Stimulated activated CD8-positive, alpha-beta memory T cell treated with anti-CD3 and anti-CD28 coated beads, Interleukin-4, amount 100 ng/mL, for 4 hours (primary cell): ENCODE results near the gene CLK3.
A peak's percentile ranks its signal among the peaks of the same experiment; 100 is the strongest.
"Not testable (repeated sequence)": the region's sequence is repeated elsewhere in the genome, so short reads cannot be mapped to it uniquely, and the experiment has no call there.

Source experiments
- DNase-seq, 2 donors: peaks; one replicate each; pipeline ENCODE4 v3.0.0-alpha.2; 2020; ENCODE audit warnings: low read depth in 2 of 2, low spot score in 1 of 2

The CLK3 gene

DNA sequence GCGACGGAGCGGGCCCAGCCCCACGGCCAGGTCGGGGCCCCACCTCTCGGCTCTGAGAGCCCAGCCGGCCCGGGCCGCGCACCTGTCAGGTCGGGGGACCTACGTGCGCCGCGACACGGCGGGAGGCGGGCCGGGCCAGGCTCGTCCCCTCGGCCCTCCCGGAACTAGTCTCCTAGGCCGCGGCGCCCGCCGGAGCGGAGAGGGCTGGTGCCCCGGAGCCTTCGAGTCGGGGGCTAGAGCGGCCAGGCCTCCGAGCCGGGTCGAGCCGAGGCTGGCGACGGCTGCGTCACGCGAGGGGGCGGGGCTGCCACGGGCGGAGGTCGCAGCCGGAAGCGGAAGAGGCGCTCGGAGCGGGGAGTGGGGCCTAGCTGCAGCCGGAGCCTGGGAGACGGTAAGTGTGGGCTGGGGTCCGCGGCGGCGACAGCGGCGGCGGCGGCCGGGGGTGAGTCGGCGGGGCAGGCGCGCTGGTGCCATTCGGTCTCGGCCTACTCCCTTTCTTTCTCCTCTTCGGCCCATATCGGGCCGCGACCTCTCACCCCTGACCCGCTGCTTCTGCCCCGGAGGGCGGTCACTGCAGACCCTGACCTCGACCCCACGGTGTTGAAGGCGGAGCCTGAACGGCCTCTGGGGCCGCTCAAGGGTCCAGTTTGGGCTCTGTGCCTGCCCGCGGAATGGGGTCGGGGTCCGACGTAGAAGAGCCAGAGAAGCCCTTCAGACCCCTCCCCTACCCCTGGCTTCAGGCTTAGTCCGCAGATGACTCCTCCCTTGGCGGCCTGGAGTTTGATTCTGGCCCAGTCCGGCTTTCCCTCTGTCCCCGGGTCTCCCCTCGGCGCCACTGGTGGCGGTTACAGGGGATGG, at the start of gene CLK3:
Gene CLK3, plus strand, starts transcription at position 329 of the 858 bp plus-strand sequence. CDS start 3,361 bp downstream, outside the sequence.
- DNase-seq = peak; percentile 91 to 92

DNA sequence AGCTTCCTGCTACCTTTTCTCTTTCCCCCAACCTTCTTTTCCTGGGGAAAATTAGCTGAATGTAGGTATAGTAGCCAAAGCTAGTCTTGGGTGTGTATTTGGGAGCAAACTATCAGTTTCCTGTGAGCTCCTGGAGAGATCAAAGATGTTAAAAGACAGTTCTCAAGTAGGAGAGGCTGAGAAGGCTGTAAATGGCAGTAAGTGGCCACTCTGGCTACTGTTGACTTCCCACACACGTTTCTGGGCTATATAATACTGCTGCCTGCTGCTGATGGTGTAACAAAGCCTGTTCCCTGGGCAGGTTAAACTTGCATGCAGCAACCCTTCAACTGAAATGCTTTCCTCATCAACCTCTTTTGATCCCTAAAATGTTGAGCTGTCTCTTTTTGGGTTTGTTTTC, 47.0 kb upstream of the CLK3 start:
- no peak for DNase-seq

DNA sequence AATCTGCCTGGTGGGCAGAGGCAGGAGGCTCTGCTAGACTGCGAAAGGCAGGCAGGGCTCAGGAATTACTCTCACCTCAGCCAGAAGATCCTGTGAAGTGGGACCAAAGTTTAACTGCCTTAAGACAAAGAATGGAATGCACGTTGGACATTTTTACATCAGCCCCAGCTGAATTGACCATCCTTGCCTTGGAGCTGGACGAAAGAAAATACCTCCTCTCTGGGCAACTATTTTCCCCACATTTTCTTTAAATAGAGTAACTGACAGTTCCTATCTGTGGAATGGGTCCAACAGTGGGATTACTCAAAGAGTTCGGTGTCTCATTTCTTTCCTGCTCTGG, 45.9 kb upstream of the CLK3 start:
- DNase-seq = no peak

DNA sequence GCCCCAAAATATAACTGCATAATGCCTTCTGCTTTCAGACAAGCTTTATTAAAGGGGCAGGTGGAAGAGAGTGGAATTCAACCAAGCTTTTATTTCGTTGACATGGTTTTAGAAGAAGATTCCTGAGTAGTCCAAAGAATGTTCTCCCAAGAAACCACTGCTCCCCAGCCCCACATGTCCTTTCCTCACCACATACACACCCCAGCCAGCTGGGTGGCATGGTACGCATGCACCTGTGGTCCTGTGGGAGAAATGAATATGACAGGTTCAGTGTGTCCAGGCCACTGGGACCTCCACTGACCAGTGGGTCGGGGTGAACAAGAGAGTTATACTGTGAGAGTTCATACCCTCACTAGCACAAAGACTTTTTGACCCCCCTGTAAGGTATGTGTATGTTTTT, 44.4 kb upstream of the CLK3 start:
- no peak for DNase-seq

DNA sequence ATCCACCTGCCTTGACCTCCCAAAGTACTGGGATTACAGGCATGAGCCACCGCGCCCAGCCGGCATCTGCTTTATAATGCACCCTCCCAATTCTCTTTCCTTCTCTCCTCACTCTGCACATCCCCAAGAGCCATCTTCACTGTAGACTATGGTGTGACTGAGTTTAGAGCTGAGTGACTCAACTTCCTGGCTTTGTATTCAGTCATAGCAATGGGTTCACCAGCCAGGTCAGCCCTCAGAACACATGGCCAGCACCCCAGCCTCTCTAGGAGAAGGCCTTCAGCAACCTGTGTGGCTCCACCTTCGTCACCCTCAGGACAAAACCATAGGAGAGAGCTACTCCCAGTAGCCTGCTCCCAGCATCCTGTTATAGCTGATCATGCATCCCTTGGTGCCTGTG, 41.6 kb upstream of the CLK3 start:
- no peak for DNase-seq

DNA sequence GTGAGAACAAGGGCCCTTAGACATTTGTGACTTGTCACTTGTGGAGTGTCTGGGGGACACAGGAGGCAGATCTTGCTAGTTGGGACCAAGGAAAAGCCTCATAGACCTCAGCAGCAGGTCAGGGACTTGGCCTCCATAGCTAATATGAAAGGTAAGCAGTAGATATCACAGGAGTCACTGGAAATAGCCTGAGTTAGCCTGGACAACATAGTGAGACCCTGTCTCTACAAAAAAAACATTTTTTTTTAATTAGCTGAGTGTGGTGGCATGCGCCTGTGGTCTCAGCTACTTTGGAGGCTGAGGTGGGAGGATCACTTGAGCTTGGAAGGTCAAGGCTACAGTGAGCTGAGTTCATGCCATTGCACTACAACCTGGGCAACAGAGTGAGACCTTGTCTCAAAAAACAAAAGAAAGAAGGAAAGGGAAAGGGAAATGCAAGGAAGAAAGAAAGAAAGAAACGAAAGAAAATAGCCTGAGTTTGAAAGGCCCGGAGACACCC, 37.1 kb upstream of the CLK3 start:
- DNase-seq = no peak

DNA sequence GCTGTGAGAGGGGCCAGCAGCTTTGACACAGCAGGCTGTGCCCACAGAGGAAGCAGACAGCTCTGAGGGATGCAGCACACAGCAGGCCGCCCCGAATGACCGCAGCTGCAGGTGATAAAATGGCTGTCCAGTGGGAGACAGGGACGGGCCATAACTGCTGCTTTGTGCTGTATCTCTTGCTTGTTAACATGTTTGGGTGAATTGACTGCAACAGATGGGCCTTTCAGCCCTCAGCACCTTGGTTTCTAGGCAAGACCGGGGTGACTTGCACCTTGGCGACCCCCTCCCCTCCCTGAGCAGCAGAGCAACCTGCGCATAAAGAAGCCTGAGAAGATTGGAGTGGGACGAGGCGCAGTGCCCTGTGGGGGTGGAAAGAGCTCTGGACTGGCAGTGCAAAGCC, 36.6 kb upstream of the CLK3 start:
- DNase-seq = no peak

DNA sequence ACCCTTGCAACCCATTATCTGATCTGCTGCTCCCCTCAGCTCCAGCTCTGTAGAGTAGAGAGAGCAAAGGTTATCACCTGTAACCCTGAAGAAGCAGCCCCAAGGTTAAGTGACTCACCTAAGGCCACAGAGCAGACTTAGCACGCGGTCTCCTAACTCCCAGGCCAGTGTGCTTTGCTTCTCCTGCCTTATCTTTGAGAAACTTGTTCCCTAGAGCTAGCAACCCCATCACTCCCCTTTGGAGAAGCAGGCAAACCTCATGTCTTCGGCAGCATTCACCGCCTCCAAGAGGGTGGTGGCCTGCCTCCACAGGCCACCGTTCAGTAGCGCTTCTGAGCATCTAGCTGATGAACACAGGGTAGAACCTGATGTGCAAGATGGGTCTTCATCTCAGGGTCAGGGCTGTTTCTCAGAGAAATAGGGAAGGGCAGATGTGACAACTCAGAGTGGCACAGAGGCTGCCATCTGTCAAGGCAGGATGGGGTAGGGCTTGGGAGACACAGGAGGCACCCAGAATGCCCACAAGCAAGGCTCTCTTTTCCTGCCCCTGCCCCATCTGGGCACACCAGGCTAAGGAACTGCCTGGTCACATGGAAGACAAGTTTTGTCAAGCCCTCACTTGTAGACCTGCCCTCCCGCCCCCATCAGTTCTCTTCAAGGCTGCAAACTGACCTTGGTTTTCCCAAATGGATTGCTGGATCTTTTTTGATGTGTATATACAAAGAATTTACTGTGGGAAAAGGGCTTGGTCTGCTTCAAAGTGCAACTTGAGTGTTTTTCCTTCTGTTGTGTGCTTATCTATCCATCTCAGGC, 34.9 kb upstream of the CLK3 start:
- no peak for DNase-seq

DNA sequence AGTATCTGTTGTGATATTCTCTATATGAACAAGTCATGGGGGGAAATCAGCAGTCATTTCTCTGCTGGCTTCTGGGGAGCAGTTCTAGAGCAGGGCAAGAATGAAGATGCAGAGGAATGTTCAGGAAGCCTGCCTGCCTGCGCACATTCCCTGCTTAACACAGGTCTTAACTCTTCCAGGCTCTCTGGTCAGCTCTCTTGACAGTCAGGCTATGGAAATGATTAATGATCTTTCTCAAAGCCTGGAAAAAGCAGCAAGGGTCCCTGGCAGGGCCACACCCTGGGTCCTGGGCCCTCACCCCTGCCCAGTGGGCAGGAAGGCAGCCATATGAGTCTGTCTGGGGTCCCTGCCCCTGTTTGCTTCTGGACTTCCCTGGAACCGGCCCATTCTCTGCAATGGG, 31.4 kb upstream of the CLK3 start:
- no peak for DNase-seq

DNA sequence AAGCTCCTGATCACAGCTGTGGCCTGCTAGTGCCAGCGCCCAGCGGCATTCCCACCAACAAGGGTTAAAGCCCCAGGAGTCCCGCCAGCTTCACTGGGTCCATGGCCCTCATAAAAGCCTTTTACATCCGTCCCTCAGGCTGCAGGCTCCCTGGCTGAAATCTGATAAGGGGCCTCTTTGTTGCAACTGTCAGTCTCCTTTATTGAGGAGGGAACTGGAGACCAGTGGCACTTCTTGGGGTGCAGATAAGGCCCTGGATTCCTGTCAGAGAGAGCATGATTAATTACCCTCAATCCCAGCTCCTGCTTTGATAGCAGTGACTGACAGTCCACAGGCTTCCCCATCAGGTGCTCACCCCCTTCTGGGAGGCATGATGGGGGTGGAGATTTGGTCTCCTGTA, 30.9 kb upstream of the CLK3 start:
- no peak for DNase-seq

DNA sequence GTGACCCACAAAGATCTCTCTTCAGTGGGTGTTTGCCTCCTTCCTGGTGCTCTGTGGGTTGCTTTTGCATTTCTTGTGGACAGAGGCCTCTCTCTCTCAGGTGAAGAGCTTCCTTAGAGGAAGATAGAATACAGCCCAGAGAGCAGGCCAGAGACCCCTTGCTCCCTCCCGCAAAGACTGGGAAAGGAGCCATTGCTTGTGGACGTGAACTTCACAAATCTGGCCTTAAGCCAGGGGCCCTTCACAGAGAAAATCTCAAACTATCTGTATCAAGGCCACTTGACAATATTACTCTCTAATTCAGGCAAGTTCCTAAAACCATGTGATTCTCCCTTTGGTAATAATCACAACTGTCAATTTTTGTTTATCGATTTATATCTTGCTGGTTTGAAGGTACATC, 30.4 kb upstream of the CLK3 start:
- DNase-seq = no peak

DNA sequence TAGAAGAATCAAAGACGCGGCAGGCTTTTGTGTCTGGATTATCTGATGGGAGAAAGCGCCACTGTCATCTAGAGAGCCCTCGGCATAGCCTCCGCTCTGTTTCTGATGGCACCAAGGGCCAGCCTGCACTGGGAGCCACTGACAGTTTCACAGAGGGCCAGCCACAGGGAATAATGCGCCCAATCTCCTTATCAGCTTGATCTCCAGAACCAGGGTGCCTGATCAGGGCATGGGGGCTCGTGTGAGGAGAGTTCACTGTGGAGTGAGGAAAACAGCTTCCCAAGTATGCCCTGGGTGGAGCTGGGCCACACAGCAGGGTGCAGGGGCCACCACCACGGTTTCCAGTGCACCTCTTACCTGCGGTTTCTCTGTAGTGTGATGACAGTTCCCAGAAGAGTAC, 29.8 kb upstream of the CLK3 start:
- no peak for DNase-seq

DNA sequence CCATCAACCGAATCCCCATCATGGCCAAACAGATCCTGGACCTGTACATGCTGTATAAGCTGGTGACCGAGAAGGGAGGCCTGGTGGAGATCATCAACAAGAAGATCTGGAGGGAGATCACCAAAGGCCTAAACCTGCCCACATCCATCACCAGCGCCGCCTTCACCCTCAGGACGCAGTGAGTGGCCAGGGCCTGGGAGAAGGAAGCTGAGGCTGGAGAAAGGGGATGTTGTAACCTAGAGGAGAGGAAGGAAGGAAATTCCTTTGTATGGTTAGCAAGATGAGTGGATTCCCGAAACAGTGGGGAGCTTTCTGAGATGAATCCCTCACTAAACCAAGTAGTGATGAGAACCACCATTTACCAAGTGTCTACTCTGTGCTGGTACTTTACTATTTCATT, 25.8 kb upstream of the CLK3 start:
- DNase-seq = no peak

DNA sequence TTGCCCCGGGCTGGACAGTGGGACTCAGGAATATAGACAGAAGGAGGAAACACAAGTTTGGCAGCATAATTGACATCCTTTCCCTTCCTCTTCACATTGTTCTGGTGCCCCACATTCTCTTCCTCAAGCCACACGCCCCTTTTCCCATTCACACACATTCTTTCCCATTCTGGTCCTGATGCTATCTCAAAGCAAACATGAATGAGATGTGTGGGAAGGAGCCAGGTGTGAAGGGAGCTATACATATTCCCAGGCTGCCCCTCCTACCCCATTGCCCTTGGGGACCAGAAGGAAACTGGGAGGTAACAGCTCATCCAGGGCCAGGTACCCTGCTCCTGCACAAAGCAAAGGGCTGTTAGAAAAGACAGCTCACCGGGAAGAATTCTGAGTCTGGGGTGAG, 23.4 kb upstream of the CLK3 start:
- no peak for DNase-seq

DNA sequence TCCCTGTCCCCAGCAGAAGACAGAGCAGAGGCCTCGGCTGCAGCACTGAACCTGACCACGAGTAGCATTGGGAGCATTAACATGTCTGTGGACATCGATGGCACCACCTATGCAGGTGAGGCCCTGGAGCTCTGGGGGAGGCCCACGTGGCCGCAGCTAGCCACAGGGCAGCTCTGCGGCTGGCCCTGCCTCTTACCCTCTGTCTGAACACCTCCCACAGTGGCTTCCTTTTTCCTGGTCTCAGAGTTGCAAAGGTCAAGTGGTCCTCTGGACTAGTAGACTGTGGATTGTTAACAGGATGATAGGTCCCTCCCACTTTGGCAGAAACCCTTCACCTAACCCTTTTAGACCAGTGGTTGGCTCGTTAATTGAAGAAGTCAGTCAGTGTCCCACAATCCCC, 22.5 kb upstream of the CLK3 start:
- DNase-seq = no peak

DNA sequence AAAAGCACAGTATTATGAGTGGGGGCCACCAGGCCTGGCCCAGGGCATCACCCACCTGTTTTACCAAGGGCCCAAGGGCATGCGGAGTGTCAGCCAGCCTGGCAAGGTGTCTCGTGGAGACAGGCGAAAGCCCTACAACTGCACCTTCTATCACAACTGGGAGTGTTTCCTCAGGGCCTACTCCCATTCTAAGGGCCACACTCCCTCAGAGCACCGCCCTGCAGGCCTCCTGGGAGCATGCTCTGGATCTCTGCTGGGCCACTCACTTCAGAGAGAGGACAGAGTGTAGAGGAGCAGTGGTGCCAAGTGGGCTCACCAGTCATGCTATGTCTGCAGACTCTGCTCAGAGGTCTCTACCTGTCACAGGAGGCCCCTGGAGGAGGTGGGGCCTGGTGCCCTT, 21.2 kb upstream of the CLK3 start:
- DNase-seq = no peak

DNA sequence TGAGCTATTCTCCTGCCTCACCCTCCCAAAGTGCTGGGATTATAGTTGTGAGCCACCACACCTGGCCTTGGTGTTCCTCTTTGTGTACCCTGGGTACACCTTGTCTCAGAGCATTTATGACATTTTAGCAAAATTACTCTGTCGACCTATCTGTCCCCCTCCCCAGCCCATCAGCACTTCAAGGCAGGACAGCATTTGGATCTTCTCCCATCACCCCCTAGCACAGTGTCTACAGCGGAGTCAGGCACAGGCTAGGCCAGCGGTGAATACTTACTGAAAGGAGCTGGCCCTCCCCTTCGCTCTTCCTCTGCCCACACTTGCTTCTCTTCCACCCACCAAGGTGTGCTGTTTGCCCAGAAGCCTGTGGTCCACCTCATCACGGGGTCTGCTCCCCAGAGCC, 20.4 kb upstream of the CLK3 start:
- no peak for DNase-seq

DNA sequence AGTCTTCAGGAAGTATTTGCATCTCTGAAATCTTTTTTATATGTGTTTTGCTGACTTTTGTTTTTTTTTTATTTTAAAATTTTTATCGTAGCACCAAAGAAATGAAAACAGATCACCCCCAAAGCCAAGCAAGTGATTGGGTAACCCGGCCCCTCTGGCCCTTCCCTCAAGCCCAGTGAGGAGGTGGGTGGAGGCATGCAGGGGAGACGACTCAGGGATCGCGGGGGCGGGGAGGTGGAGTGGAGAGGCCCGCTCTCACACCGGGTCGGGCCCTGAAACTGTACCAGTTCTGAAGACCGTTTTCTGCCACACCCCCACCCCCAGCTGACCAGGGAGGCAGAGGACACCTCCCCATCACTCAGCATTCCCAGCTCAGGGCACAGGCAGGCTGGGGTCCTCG, 18.9 kb upstream of the CLK3 start:
- not testable (repeated sequence) for DNase-seq

DNA sequence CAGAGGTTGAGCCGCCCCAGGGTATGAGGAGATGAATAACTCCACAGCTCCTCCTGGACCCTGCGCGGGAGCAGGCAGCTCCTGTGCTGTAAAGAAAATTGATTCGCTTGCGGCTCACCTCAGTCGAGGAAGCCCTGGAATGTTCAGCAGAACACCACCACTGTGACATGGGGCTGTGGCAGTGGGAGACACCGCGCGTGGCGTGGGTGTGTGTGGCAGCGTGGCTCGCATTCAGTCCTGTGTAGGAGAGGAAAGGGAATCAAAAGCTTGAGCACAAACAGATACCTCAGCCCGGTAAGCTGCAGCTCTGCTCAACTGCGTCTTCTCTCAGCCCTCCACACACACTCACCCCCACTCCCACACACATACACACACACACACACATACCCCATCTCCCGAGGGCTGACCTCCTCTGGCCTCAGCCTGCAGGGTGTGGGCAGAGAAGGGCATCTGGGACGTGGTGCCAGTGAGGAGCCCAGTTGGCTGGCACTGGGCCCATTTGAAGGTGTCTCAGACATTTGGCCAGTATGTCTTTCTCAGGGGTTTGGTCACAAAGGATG, 18.4 kb upstream of the CLK3 start:
- DNase-seq = not testable (repeated sequence)

DNA sequence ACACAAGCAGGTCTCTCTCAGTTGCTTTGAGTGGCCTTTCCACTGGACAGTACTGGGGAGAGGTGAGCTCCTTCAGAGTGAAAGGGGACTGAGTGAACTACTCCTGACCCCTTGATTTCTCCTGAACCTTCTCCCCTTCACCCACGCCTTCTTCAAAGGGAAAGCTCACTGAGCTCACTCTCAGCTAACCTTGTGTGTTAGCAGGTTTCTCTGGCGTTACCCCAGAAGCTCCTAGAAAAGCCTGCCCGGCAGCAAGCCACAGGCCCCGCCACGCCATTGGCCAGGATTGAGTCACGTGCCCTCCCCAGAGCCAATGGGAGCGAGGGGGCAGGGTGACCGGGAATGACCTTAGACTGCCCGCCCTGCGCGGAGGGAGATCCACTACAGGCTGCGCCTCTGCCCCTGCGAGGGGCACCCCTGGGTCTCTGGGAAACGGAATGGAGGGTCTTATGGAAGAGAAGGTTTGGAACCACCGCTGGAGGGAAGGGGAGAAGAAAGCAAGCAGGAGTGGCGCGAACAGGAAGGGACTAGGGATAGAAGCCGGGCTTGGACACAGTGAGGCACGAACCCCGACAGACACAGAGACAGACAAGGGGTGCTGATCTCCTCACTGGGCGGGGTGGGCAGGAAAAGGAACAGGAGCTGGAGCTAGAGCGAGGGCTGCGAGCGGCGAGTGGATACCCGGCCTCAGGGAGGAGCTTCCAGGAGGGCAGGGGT, 17.4 kb upstream of the CLK3 start:
- DNase-seq = peak; percentile 65 to 72

DNA sequence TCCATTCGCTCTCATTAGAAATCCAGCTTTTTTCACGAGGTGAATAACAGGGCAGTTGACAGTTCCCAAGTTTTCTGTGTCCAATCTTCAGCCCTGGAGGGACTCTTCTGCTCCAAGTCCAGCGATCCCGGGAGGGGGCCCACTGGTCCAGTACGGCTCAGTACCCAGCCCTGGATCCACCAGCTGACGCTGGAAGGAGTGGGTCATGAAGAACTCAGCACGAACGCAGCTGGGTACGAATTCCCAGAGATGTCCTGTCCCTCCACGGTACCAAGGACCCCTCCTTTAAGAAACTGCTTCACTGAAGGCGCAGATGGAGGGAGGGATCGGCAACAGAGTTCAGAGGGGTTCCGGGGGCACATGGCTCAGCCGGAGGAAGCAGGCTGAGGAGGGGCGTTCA, 16.5 kb upstream of the CLK3 start:
- DNase-seq = no peak
